NCI-H187 treated with DMSO at 0.1 percent for 48 hours (cell line): ENCODE measurements around the gene RAPSN.
A peak's percentile ranks its signal among the peaks of the same experiment; 100 is the strongest.

Source experiments
- DNase-seq: peaks from one replicate; lab custom pipeline; 2025; lab: John Stamatoyannopoulos, UW

RAPSN gene

DNA sequence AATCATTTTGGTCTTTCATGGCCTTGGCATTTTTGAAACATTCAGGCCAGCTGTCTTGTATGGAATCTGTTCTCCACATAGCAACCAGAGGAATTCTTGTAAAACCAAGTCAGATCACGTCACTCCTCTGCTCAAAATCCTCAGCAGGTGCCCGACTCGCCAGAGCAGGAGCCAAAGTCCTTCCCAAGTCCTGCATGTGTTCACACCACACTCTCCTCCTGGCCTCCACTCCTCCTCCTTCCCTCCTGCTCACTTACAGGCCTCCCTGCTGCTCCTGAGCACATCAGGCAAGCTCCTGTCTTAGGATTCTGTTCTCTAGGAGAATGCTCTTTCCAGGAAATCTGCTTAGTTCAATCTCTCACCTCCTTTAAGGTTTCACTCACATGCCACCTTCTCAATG lies 15.8 kb downstream of the RAPSN start:
- no peak for DNase-seq

GRCh38 chr11:47431356-47432083 lies 17.4 kb downstream of the RAPSN start:
- no peak for DNase-seq

- no peak for DNase-seq
Observed at GRCh38 chr11:47430524-47430923, 18.4 kb downstream of the RAPSN start.

DNA sequence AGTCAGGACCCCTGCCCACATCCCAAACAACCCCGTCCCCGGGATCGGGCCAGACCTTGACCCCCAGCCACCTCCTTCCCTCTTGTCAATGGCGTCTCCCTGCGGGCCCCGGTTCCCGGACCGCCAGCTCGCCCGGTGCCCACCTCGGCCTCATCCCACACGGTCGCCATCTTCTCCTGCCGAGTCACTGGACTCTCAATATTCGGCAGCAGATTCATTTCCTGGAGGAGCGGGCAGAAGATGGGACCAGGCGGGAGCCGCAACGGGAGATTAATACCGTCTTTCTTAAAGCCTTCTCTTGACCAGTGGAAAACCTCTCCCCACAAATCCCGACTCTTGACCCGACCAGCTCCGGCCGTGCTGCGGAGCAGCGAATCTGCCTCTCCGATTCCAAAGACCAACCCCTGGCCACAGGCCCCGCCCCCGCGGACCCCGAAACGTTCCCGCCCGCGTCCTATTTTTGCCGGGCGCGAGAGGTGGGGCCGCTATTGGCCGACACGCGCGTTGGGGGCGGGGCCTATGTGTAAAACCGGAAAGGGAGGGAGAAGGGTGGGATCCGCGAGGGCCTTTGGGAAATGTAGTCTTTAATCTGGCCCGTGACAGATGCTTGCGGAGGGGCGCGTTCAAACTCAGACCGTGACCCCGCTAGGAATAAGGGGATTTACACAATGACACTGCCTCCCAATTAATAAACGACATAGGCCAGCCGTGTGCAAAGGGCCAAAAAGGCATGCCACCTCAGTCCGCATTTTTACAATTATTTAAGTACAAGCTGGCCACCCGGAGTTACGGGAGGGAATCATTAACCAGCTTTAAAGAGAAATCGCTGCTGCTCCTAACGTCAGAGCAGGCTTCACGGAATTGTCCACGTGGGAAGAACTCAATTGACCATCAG lies 22.6 kb downstream of the RAPSN start, which contains the start of gene PSMC3:
PSMC3 (minus strand) TSS at position 378 of the 895 bp plus-strand sequence; CDS start at position 218, 160 bp downstream.
- peak; percentile 92 for DNase-seq

- DNase-seq = no peak
Observed at GRCh38 chr11:47425611-47426010, 23.3 kb downstream of the RAPSN start.

DNA sequence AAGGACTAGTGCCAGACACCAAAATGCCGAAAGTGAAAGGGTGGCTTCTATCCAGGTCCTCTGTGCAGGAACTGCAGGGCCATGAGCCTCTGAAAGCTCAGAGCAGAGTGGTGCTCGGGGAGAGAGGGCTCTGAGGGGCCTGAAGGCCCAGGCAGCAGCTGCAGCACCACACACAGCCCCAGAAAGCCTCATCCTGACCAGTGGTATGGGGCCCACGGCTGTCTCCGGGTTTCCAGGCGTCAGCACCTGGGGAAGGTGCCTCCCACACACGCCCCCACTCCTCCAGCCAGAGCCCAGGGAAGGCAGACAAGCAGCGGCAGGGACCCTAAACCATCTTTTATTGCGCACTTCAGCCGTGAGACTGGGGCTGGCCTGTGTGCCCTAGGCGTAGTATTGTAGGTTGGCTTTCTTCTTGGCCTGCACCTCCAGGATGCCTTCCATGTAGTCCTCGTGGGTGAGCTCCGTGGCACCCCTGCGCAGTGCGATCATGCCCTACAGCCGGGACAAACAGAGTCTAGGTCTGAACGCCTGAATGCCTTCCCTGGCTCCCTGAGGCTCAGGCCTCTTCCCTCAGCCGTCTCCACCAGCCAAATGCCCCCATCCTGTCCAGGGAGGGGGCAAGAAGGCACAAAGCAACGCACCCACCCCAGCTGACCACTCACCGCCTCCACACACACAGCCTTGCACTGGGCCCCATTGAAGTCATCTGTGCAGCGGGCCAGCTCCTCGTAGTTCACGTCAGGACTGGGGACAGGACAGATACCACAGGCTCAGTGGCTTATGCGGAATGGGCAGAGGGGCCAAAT lies 30.3 kb downstream of the RAPSN start:
- no peak for DNase-seq

- no peak for DNase-seq
Observed at GRCh38 chr11:47417712-47418111, 31.2 kb downstream of the RAPSN start.

DNA sequence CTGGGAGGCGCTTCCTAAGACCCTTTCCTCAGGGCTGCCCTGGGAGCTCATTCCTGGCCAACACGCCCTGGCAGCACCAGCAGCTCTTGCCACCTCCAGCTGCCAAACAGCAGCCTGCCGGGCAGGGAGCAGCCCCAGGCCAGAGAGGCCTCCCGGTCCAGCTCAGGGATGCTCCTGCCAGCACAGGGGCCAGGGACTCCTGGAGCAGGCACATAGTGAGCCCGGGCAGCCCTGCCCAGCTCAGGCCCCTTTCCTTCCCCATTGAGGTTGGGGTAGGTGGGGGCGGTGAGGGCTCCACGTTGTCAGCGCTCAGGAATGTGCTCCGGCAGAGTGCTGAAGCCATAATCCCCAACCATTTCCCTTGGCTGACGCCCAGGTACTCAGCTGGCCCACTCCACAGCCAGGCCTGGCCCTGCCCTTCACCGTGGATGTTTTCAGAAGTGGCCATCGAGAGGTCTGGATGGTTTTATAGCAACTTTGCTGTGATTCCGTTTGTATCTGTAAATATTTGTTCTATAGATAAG lies 32.9 kb downstream of the RAPSN start:
- DNase-seq = no peak

DNA sequence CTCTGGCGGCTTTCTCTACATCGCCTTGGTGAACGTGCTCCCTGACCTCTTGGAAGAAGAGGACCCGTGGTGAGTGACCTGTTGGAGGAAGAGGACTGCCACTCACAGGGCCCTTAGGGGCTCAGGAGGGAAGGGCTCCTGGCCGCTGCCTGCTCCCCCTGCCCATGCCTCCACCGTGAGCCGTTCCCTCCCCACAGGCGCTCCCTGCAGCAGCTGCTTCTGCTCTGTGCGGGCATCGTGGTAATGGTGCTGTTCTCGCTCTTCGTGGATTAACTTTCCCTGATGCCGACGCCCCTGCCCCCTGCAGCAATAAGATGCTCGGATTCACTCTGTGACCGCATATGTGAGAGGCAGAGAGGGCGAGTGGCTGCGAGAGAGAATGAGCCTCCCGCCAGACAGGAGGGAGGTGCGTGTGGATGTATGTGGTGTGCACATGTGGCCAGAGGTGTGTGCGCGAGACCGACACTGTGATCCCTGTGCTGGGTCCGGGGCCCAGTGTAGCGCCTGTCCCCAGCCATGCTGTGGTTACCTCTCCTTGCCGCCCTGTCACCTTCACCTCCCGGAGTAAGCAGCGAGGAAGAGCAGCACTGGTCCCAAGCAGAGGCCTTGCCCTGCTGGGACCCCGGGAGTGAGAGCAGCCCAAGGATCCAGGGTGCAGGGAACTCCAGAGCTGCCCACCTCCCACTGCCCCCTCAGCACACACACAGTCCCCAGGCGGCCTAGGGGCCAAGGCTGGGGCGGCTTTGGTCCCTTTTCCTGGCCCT lies 33.7 kb downstream of the RAPSN start:
- DNase-seq = no peak

- no peak for DNase-seq
Observed at GRCh38 chr11:47414685-47415070, 34.3 kb downstream of the RAPSN start.

- DNase-seq = no peak
Observed at GRCh38 chr11:47413908-47414684, 34.8 kb downstream of the RAPSN start.

DNA sequence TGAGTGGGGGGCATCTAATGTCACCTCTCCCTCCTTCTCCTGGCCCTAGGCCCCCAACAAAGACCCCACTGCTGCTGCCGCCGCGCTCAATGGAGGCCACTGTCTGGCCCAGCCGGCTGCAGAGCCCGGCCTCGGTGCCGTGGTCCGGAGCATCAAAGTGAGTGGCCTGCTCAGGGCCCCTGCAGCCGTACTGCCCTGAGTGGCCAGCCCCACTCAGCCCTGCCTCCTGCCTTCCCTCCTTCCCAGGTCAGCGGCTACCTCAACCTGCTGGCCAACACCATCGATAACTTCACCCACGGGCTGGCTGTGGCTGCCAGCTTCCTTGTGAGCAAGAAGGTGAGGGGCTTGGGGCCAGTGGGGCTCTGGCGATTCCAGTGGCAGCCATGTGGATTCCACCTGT lies 35.6 kb downstream of the RAPSN start:
- DNase-seq = no peak

DNA sequence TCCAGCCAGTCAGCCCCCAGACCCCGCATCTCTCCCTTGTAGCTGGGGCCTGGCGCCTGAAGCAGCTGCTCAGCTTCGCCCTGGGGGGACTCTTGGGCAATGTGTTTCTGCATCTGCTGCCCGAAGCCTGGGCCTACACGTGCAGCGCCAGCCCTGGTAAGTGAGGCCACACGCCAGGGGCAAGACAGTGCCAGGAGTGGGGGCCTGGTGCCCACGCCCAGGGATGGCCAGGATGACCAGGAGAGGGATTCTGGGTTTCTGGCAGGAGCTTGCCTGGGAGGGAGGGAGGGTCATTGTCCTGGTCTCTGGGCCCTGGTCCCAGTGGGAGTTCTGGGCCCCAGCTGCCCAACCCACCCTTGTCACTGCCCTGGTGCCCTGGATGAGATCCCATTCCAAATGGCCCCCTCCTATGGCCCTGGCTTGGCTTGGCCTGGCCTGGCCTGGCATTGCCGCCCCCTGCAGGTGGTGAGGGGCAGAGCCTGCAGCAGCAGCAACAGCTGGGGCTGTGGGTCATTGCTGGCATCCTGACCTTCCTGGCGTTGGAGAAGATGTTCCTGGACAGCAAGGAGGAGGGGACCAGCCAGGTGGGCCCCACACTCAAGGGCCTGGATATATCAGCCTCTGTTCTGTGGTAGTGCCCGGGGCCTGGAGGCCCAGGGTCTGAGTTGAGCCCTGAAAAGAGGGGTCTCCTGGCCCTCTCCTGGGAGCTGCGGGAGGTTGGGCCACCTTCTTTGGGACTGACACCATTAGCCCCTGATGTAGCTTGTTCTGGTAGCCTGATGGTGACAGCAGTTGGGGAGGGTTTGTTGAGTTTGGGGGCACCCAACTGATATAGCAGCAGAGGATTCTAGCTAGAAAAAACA lies 36.8 kb downstream of the RAPSN start:
- DNase-seq = no peak

DNA sequence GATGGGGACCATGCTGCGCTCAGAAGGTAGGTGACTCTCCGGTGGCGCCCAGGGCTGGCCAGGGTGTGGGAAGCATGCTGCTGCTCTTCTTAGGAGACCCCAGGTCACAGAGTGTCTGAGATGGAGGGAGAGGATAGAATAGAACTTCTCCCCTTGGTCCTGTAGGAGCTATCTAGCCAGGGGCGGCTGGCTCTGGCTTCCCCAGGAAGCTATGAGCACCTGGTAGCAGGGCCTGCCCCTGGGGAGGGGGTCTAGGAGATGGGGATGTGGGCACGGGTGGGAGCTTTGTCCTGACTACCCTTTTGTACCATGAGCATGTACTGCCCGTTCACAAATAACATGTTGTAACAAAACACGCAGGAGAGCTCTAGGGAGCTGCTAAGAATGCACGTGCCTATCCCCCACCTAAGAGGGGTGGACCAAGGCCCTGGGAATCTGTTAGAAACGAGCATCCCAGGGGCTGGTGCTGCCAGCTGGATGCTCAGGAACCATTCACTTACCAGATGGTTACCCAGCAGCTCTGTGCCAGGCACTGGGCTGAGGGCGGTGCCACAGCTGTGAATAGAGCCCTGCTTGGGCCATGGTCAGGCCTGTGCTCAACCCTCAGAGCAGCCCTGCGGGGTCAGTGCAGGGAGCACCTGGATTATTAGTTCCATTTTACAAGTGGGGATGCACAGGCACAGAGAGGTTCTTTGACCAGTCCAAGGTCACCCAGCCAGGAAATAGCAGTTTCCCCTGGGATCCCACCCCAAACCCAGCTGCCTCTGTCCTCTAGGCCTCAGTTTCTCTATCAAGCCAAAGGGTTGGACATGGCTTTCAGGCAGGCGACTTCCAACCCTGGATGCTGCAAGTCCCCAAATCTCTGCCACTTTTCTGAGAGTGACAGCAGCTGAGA lies 38.3 kb downstream of the RAPSN start:
- no peak for DNase-seq

GRCh38 chr11:47409440-47410369 lies 39.2 kb downstream of the RAPSN start:
- no peak for DNase-seq

DNA sequence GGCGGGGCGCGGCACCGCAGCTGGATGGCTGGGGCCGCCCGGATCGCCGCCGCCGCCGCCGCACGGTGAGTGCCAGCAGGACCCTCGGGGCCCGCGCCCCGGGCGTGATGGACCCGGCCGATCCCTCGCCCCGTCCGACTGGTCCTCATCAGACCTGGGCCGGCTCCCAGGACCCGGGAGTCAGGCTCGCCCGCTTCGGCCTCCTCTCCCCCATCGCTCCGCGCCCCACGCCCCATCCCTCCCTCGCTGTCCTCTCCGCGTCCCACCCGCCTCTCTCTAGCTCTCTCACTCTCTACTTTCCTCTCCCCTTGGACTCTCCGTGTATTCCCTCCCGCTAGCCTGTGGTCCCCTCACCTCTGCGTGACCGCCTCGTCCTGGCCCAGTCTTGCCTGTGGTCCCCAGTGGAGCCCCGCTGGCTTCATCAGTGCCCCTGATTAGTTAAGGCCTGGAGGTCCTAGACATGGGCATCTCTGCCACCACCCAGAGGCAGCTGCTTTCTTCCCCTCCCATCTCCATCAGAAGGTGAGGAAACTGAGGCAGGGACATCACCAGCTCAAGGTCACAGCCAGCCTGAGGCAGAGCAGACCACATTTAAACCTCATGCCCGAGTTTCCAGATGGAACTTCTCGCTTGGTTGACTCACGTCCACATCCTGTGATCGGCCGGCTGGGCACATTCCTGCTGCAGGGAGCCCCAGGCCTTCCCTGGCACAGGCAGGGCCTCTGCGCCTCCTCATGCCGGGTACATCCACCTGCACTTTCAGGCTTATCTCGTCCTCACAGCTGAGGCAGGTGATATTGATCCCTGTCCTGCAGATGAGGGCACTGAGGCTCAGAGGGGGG lies 40.1 kb downstream of the RAPSN start:
- DNase-seq = no peak
